BJ (cell line): Measurements from ENCODE around the gene LRBA. TPM values are rescaled to one million over a fixed set of nuclear protein-coding genes. Genes with fewer than 3 reads are reported as not detected.
A peak's percentile ranks its signal among the peaks of the same experiment; 100 is the strongest.

Experiments used
- CTCF ChIA-PET: fragments of 350-600 bp; formaldehyde crosslinking; extraction: SDS; loops from one replicate; lab custom pipeline; 2021; ENCODE audit warnings: antibody characterized with exemption, inconsistent platforms; lab: Yijun Ruan, JAX
- POLR2A ChIA-PET: fragments of 300-600 bp; sonication (Branson Sonifier 250); formaldehyde crosslinking; extraction: SDS; loops from one replicate; lab custom pipeline; 2021; ENCODE audit warnings: antibody characterized with exemption; lab: Charles Lee
- DNase-seq: peaks from one replicate; pipeline ENCODE4 v3.0.0-alpha.2; 2011; ENCODE audit warnings: low read depth
- H3K27me3 ChIP-seq: 2 replicates; pipeline ENCODE4 v1.6.0; 2011; ENCODE audit warnings: low read length; ENCODE audit not compliant: control insufficient read depth, insufficient read depth
- H3K36me3 ChIP-seq: 2 replicates; pipeline ENCODE4 v1.5.1; 2011; ENCODE audit warnings: low read length; ENCODE audit not compliant: control insufficient read depth, insufficient read depth
- H3K4me3 ChIP-seq: 2 replicates; pipeline ENCODE4 v1.5.1; 2011; ENCODE audit warnings: low read depth, mild to moderate bottlenecking, control low read depth, low read length
- polyA plus RNA-seq: library from polyadenylated mRNA; depleted of rRNA; stranded (reverse); fragments of >200 nt; gene quantifications from 2 replicates; pipeline ENCODE4 v1.2.3, GENCODE V29; 2011
- TF ChIP-seq, protein P1 (sequence below): IDR thresholded peaks from 2 replicates; pipeline ENCODE4 v1.5.1; 2011; ENCODE audit warnings: low read depth, mild to moderate bottlenecking, control low read depth, inconsistent platforms, low read length, moderate library complexity; ENCODE audit not compliant: insufficient read depth

Gene LRBA
- polyA plus RNA-seq, 1 experiment: 8.2 TPM

DNA sequence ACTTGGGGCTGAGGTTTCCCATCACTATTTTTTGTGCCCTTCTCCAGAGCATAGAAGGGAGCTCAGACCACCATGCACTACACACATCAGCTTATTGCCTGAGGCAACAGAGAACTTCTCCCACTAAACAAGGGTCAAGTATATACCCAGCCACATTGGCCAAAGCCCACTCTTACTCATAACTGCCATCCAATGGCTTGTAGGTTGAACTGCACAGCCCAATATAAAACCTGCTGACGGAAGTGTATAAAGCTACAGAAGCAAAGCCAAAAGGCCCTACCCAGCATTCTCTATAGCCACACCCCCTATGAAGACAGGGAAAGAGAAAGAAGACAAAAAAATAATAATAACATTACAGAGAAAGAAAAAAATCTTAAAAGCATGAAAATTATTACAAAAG lies 139.7 kb downstream of the LRBA start:
- Histone ChIP-seq H3K27me3 (no peaks in the 10 kb centered on the region), H3K4me3 (no peak overlapping the region), H3K36me3 (no peaks in the 10 kb centered on the region)
- ChIA-PET CTCF (no interaction called here), POLR2A (no interaction called here)
- TF ChIP-seq, protein P1, sequence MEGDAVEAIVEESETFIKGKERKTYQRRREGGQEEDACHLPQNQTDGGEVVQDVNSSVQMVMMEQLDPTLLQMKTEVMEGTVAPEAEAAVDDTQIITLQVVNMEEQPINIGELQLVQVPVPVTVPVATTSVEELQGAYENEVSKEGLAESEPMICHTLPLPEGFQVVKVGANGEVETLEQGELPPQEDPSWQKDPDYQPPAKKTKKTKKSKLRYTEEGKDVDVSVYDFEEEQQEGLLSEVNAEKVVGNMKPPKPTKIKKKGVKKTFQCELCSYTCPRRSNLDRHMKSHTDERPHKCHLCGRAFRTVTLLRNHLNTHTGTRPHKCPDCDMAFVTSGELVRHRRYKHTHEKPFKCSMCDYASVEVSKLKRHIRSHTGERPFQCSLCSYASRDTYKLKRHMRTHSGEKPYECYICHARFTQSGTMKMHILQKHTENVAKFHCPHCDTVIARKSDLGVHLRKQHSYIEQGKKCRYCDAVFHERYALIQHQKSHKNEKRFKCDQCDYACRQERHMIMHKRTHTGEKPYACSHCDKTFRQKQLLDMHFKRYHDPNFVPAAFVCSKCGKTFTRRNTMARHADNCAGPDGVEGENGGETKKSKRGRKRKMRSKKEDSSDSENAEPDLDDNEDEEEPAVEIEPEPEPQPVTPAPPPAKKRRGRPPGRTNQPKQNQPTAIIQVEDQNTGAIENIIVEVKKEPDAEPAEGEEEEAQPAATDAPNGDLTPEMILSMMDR: no peak
- DNase-seq: no peak

DNA sequence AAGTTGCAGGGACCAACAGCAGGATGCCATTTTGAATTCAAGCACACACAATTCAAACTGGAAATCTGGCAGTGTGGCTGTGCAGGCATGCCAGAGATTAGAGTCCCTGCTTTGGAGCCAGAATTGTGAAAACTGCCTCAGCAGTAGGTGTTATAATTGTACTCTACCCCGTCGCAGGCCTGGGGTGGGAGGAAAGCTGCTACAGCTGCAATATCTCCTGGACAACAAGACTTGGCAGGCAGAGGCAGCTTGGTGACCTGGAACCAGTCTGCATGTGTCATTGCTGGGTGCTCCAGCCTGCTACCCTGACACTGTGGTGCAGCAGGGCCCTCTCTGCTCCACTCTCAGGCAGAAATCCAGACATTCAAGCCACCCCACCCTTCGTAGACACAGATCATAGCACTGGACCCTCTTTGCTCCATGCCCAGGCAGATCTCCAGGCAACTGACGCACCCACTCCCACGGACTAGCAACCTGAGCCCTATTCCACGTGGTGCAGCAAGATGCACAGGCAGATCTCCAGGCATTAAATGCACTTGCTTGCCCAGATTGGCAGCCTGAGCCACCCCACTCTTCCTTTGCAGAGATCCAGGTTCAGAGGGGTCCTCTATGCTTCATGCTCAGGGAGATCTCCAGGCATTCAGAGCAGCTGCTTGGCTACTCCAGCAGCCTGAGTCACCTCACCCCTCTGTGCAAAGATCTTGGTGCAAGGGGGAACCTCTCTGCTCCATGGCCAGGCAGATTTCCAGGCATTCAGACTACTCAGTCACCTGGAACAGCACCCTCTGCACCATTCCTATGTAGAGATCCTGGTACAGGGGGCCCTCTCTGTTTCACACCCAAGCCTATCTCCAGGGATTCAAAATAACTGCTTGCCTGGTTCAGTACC lies 140.5 kb downstream of the LRBA start:
- H3K36me3 ChIP-seq: no peaks in the 10 kb centered on the region
- CTCF ChIA-PET: interaction anchor here (0.7 kb wide), 1 partner anchor 791 kb away, joined by 3 read pairs; no protein-coding TSS in a partner anchor
- H3K27me3 ChIP-seq: no peaks in the 10 kb centered on the region
- H3K4me3 ChIP-seq: no peak overlapping the region
- POLR2A ChIA-PET: no interaction called here
- TF ChIP-seq, protein P1: no peak
- no peak for DNase-seq

DNA sequence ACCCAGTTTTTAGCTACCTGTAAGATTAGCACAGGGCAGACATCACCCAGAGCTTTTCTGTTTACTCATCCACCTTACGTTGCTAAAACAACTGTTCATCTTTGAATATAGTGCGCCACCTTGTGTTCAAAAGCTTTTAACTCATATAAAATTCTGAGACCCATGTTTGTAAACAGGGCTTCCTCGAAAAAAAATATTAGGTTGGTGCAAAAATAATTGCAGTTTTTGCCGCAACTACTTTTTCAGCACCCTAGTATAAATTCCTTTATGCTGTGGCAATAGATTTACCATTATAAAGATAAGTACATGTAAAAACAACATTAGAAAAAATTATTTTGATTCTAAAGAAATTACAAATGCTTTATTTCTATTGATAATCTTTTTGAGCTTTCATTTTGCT lies 147.9 kb downstream of the LRBA start:
- Histone ChIP-seq H3K36me3 (no peaks in the 10 kb centered on the region), H3K27me3 (no peaks in the 10 kb centered on the region), H3K4me3 (no peak overlapping the region)
- ChIA-PET CTCF (interaction anchor here (0.7 to 5.4 kb wide), 22 partner anchors 12 to 887 kb away, joined by 3 to 57 read pairs (median 4); no protein-coding TSS in a partner anchor), POLR2A (interaction anchor here (0.6 kb wide), 1 partner anchor 356 kb away, joined by 9 read pairs; no protein-coding TSS in a partner anchor)
- TF ChIP-seq, protein P1: peak; percentile 45
- peak; percentile 23 for DNase-seq

DNA sequence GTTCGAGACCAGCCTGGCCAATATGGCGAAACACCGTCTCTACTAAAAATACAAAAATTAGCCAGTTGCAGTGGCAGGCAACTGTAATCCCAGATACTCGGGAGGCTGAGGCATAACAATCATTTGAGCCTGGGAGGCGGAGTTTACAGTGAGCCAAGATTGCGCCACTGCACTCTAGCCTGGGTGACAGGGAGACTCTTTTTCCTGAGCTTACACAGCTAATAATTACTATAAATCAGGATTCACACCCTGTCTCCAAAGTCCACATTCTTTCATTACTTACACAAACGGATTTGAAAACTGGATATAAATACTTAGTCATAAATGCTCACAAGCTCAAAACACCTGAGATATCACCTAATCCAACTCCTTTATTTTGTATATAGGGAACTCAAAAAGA lies 151.6 kb downstream of the LRBA start:
- CTCF ChIA-PET: interaction anchor here (0.6 to 1.4 kb wide), 3 partner anchors 9 to 865 kb away, joined by 3 to 5 read pairs (median 3); no protein-coding TSS in a partner anchor
- POLR2A ChIA-PET: no interaction called here
- Histone ChIP-seq H3K36me3 (no peaks in the 10 kb centered on the region), H3K27me3 (no peaks in the 10 kb centered on the region), H3K4me3 (no peak overlapping the region)
- TF ChIP-seq, protein P1: no peak
- DNase-seq: no peak

DNA sequence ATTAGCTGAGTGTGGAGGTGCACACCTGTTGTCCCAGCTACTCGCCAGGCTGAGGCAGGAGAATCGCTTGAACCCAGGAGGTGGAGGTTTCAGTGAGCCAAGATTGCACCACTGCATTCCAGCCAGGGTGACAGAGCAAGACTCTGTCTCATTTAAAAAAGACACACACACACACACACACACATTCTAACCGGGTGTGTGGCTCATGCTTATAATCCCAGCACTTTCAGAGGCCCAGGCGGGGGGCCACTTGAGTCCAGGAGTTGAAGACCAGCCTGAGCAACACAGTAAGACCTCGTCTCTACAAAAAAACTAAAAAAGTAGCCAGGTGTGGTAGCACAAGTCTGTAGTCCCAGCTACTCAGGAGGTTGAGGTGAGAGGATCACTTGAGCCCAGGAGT lies 152.3 kb downstream of the LRBA start:
- Histone ChIP-seq H3K36me3 (no peaks in the 10 kb centered on the region), H3K4me3 (no peak overlapping the region), H3K27me3 (no peaks in the 10 kb centered on the region)
- TF ChIP-seq, protein P1: no peak
- CTCF ChIA-PET: interaction anchor here (0.7 to 1.4 kb wide), 3 partner anchors 565 to 864 kb away, joined by 3 to 5 read pairs (median 3); no protein-coding TSS in a partner anchor
- POLR2A ChIA-PET: no interaction called here
- DNase-seq: no peak
